Stimulated activated CD4-positive, alpha-beta T cell treated with anti-CD3 and anti-CD28 coated beads, Interleukin-4, amount 100 ng/mL, for 48 hours (primary cell): ENCODE results near the gene DNAJC25.
"Not testable (repeated sequence)": the region's sequence is repeated elsewhere in the genome, so short reads cannot be mapped to it uniquely, and the experiment has no call there.

Experiments
- DNase-seq, 2 donors: peaks; one replicate each; pipeline ENCODE4 v3.0.0-alpha.2; 2020; ENCODE audit warnings: low read depth in 2 of 2

Gene DNAJC25

GRCh38 chr9:111631214-111631971 is at the start of gene DNAJC25:
Gene DNAJC25, plus strand, starts transcription at chr9:111631334. Its CDS starts 74 bp downstream, at chr9:111631408.
- DNase-seq: peak; percentile 91 to 94

GRCh38 chr9:111582888-111583287 is 48.2 kb upstream of the DNAJC25 start:
- DNase-seq: no peak

- no peak for DNase-seq
Measured at GRCh38 chr9:111586378-111586777, 44.8 kb upstream of the DNAJC25 start.

- no peak for DNase-seq
Measured at GRCh38 chr9:111588846-111589245, 42.3 kb upstream of the DNAJC25 start.

- peak; percentile 33 to 42 for DNase-seq
Measured at GRCh38 chr9:111597852-111598732, 33.0 kb upstream of the DNAJC25 start.

- peak in 1 of 2 donors; percentile 12 for DNase-seq
Measured at GRCh38 chr9:111598733-111599091, 32.4 kb upstream of the DNAJC25 start.

- peak; percentile 10 to 16 for DNase-seq
Measured at GRCh38 chr9:111599092-111599954, 31.8 kb upstream of the DNAJC25 start, which contains the start of gene PTGR1. Gene PTGR1, minus strand, starts transcription at chr9:111599647. Its CDS starts 2,225 bp downstream, at chr9:111597422.

- DNase-seq: no peak
Measured at GRCh38 chr9:111599955-111600343, 31.2 kb upstream of the DNAJC25 start.

- DNase-seq: no peak
Measured at GRCh38 chr9:111601237-111602018, 29.7 kb upstream of the DNAJC25 start.

- no peak for DNase-seq
Measured at GRCh38 chr9:111603041-111603440, 28.1 kb upstream of the DNAJC25 start.

- DNase-seq: no peak
Measured at GRCh38 chr9:111604054-111604615, 27.0 kb upstream of the DNAJC25 start.

GRCh38 chr9:111605041-111605559 is 26.0 kb upstream of the DNAJC25 start:
- no peak for DNase-seq

- DNase-seq: no peak
Measured at GRCh38 chr9:111610149-111610548, 21.0 kb upstream of the DNAJC25 start.

- DNase-seq: no peak
Measured at GRCh38 chr9:111610845-111611244, 20.3 kb upstream of the DNAJC25 start.

GRCh38 chr9:111613436-111614040 is 17.6 kb upstream of the DNAJC25 start:
- no peak for DNase-seq

- no peak for DNase-seq
Measured at GRCh38 chr9:111615928-111616327, 15.2 kb upstream of the DNAJC25 start.

GRCh38 chr9:111617349-111617748 is 13.8 kb upstream of the DNAJC25 start:
- DNase-seq: not testable (repeated sequence)

GRCh38 chr9:111621895-111622480 is 9.1 kb upstream of the DNAJC25 start:
- DNase-seq: peak in 1 of 2 donors; percentile 23

GRCh38 chr9:111622626-111623025 is 8.5 kb upstream of the DNAJC25 start:
- no peak for DNase-seq
